Activated CD4-positive, alpha-beta T cell treated with anti-CD3 and anti-CD28 coated beads for 4 hours (primary cell): ENCODE measurements around the gene UPK3B.
"Not testable (repeated sequence)": the region's sequence is repeated elsewhere in the genome, so short reads cannot be mapped to it uniquely, and the experiment has no call there.

Experiments used
- DNase-seq, 2 donors: peaks; one replicate each; pipeline ENCODE4 v3.0.0-alpha.2; 2020

UPK3B gene

DNA sequence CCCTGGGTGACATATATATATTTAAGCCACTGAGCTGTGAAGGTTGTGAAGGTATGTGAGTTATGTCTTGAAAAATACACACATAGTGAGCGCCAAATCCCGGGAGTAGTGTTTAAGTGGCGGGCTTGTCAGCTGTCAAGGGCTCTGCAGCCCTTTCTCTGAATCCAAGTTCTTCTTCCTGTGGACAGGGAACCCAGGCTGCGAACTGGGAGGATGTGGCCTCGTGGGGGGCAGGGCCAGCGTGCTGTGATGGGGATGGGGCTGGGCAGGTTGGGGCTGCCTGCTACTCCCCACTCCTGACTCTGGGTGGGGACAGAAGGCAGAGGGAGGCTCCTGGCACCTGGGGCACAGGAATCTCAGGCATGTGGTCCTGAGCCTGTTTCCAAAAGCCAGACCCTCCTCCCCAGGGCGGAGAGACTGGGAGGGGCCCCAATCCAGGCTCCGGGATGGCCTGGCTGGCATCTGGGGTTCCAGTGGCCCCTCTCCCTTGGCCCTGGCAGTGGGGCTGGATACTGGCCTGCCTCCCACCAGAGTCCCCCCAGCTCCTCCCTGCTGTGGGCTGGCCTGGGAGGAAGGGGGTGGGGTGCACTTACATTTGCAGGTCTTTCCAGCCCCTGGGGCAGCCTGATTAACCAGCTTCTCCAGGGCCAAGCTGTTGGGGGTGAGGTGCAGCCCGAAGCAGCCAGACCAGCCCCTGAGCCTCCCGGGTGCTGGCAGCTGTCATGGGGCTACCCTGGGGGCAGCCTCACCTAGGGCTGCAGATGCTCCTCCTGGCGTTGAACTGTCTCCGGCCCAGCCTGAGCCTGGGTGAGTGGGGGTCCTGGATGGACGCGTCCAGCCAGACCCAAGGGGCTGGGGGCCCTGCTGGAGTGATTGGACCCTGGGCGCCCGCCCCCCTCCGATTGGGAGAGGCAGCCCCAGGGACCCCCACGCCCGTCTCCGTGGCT is at the start of gene UPK3B:
UPK3B (plus strand) TSS at position 622 of the 947 bp plus-strand sequence; CDS start at position 723, 101 bp downstream.
- DNase-seq: no peak

DNA sequence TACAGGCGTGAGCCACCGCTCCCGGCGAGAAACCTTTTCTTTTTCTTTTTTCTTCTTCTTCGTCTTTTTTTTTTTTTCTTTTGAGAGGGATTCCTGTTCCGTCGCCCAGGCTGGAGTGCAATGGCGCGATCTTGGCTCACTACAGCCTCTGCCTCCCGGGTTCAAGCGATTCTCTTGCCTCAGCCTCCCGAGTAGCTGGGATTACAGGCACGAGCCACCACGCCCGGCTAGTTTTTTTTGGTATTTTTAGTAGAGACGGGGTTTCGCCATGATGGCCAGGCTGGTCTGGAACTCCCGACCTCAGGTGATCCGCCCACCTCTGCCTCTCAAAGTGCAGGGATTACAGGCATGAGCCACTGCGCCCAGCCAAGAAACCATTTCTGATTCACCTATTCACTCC is 49.6 kb upstream of the UPK3B start:
- not testable (repeated sequence) for DNase-seq

GRCh38 chr7:76461464-76462101 is 48.8 kb upstream of the UPK3B start, which contains the start of gene DTX2:
TSS of gene DTX2 (plus strand) at chr7:76461709. CDS start at chr7:76480510, 18,801 bp downstream.
- DNase-seq: peak; percentile 41 to 58

DNA sequence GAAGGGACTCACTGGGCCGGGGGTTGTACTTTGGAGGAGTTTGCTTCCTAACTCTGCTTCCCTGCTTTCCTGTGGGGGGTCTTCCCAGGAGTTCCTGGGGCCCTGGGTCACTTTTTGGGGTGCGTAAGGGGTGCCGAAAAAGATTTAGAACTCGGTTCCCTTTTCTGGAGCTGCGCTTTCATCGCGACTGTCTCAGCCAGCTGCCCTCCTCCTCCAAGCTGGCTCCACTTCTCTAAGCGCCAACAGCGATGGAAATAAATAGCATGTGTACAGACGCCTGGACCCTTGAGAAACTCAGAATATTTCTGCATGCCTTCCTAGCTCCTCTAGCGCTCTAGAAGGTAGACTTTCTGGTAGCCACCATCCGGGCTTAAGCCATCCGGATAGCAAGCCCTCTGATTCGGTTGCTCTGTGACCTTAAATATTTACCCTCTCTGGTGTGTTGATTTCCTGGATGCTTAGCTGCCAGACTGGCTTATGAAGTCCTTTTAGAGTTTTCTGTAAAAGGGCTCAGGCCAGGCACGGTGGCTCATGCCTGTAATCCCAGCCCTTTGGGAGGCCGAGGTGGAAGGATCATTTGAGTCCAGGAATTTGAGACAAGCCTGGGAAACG is 48.0 kb upstream of the UPK3B start:
- not testable (repeated sequence) for DNase-seq

DNA sequence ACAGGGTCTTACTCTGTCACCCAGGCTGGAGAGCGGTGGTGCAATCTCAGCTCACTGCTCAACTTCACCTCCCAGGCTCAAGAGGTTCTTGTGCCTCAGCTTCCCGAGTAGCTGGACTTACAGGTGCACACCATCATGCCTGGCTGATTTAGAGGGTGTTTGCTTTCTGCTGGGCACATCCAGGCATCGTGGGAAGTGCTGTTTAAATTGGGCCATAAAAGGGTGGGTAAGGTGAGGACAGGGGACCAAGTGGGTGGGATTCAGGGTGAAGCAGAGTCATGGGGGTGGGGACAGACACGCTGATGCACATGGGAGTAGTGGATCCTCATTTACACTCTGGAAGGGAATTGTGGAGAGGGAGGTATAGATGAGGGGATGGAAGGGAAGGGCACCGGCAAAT is 45.4 kb upstream of the UPK3B start:
- not testable (repeated sequence) for DNase-seq

DNA sequence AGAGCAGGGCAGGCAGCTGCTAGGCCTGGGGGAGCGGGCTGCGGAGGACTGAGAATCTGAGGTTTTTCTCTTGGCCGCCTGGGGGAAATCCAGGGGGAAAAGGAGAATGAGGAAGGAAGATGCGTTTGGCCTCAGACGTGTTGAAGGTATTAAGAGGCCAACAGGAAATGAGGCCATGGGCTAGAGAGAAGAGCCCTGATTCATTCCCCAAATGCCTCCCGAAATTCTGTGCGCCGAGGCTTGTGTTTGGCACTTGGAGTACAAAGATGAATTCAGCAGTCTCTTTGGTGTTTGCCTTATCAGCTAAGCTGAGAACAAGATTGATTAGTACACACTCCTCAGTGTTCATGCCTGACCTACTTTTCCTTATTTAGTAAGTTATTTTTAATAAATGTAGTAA is 44.4 kb upstream of the UPK3B start:
- not testable (repeated sequence) for DNase-seq

DNA sequence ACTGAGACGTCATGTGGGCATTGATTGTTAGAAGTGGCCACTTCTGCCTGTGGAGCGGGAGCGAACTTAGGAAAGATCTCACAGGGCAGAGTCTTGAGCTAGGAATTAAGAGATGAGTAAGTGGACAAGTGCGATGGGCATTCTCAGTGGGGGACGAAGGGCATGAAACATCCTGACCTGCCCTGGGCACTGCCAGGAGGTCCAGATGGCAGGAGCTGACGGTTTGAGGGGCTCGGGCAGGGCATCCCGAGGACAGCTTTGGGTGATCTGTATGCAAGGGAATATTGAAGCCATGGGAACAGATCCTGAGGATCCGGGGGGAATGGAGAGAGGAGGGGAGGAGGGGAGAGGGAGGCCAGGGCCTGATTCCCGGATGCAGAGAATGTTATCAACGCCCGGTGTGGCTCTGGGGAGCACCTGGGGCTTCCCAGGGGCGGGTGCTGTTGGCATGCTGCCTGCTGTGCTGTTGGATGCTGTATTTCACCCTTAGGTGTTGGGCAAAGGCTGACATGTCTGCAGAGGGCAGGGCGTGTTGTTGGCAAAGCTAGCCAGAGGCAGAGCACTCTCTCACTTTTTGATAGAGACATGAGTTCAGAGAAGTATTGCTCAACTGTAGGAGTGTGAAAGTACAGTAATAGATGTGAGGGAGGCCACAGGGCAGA is 42.5 kb upstream of the UPK3B start:
- not testable (repeated sequence) for DNase-seq

GRCh38 chr7:76471556-76472221 is 38.7 kb upstream of the UPK3B start:
- not testable (repeated sequence) for DNase-seq

DNA sequence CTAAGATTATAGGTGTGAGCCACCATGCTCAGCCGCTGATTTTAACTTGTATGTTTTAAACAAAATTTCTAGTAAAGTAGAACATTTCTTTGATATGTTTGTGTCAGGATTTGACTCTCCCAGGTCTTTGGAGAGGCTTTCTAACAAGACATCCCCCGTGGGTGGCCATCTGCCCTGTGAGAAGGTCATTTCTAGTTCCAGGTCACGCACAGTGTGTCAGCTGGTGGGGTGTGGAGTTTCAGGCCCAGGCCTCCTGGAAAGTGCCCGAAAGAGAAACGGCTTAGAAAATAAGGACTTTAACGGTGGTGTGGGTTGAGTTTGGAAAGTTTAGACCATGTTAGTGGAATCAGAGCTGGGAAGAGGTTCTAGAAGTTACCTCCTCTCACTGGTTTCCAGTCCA is 37.3 kb upstream of the UPK3B start:
- not testable (repeated sequence) for DNase-seq

GRCh38 chr7:76476280-76476679 is 34.1 kb upstream of the UPK3B start:
- DNase-seq: not testable (repeated sequence)

DNA sequence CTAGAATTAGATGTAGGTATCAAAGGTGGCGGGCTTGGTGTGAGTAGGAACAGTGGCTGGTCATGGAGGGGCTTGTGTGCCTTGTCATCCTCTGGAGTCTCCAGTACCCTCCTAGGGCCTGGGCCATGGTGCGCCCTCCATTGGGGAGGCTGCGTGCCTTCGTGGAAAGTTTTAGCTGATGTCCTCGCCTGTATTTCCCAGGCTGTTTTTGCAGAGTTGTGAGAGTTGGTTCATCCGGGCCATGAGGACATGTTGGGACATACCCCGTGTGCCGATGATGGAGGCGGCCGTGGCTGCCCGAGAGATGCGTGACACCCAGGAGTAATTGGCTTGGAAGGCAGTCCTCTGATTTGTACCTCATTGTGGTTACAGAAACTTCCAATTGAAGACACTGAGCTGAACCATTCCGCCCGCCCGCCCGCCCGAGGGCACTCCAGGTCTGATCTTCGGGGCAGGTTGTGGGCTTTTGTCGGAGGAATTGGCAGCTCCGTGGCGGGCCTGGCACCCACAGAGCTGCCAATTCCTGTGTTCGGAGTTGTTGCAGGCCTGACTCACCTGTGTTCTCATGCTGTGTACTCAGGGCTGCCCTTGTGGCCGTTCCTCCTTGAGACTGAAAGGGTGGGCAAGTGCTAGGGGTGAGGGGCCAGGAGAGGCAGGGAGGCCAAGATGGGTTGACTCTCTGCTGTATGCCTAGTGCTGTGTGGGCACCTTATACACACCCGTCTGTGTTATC is 33.4 kb upstream of the UPK3B start:
- not testable (repeated sequence) for DNase-seq

DNA sequence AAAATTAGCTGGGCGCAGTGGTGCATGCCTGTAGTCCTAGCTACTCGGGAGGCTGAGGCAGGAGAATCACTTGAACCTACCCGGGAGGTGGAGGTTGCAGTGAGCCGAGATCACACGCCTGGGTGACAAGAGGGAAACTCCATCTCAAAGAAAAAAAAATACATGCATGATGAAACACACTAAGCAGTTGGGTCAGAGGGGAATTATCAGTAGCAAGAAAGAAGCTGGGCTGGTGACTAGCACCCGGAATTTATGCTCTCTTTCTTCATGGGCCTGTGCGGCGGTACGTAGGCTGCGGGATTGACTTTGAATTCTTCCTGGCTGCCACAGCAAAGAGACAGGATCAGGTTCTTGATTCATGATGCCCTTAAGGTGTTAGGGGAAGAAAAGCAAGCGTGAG is 30.7 kb upstream of the UPK3B start:
- not testable (repeated sequence) for DNase-seq

DNA sequence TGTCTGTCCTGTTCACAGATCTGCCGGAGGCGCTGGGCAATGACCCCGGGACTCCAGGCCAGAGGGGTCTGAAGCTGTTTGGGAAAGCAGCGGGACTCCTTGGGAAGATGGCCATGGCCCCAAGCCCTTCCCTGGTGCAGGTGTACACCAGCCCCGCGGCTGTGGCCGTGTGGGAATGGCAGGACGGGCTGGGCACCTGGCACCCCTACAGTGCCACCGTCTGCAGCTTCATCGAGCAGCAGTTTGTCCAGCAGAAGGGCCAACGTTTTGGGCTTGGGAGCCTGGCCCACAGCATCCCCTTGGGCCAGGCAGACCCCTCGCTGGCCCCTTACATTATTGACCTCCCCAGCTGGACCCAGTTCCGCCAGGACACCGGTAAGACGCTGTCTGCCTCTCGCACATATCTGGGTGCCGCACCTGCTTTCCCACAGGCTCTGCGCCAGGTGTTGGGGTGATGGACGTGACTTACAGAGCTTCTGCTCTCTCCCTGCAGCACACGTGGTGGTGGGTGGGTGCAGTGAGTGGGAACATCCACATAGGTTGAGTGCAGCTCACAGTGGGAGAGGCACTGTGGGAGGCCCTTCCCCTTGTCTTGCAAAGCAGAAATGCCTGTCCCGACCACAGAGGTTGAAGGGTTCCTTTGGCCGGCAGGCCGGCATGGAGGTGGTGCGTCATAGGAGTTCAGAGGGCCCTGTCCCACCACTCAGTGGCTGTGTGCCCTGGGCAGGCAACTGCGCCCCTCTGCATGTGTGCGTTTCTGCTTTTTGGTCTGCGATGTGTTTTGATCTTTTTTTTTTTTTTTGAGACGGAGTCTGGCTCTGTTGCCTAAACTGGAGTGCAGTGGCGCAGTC is 29.7 kb upstream of the UPK3B start:
- not testable (repeated sequence) for DNase-seq

DNA sequence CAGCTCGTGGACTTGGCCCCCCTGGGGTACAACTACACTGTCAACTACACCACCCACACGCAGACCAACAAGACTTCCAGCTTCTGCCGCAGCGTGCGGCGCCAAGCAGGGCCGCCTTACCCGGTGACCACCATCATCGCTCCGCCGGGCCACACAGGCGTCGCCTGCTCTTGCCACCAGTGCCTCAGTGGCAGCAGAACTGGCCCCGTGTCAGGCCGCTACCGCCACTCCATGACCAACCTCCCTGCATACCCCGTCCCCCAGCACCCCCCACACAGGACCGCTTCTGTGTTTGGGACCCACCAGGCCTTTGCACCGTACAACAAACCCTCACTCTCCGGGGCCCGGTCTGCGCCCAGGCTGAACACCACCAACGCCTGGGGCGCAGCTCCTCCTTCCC is 27.7 kb upstream of the UPK3B start:
- DNase-seq: not testable (repeated sequence)

GRCh38 chr7:76483081-76483480 is 27.3 kb upstream of the UPK3B start:
- DNase-seq: not testable (repeated sequence)

GRCh38 chr7:76484456-76484855 is 25.9 kb upstream of the UPK3B start:
- DNase-seq: not testable (repeated sequence)

DNA sequence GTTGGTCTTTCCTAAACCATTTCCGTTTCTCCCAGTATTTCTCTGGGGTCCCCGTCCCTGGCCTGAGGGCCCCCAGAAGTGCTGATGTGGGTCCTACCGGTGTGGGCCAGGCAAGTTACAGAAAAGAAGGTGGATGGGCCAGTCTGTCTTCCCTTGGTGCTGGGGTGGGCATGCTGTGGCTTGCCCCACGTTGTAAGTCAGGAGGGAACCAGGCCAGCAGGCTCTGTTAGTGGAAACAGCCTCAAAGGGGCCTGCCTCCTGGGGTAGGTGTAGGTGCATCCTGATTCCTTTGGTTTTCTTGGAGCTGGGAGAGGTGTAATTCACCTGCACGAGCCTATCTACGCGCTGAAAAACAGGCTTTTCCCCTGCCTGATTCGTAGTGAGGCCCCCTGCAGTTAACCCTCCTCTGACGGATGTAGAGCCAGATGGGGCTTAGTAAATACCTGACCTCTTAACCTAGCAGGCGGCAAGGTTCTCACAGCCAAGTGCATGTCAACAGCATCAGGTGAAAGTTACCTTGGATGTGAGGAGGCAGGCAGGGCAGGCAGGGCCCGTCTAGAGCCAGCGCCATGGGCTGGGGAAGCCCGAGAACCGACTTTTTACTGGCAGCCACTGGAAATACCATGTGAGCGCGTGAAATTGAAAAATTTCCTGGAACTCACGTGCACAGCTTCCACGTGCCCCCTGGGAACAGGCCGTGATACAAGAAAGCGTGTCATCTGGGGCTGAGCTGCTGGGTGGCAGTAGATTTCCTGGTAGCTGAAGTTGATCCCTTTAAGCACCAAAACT is 24.3 kb upstream of the UPK3B start:
- not testable (repeated sequence) for DNase-seq

DNA sequence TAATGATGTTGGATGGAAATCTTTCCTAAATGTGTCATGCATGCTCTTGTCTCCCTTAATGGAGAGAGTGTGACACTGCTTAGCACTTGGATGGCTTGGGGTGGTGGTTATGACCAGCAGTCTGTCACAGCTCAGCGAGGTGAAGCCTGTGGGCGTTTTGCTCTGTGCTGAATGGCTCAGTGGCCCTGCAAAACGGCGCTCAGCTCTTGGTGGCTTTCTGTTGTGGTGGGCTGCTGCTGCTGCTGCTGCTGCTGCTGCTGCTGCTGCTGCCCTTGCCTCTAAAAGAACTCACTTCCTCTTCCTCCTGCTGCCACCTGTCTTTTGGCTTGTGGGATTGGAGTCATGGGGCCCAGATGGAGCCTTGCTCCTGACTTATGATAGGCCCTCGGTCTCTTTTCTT is 23.7 kb upstream of the UPK3B start:
- DNase-seq: peak; percentile 18 to 22

DNA sequence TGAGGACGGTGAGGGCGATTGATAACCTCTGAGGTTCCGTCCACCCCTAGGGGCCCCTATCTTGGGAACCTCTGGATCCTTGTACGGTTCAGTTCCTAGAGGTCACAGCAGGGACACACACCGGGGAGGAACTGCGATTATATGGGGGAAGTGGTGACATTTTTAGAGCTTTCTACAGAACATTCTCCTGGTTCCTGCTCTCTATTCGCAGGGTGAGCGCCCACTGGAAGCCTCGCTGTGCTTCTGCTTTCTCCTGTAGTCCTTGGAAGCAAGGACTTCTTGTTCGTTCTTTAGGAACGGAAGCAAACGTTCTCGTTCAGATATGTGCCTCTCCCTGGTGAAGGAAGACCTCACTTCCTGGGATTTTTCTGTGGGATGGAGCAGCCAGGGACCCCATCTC is 22.4 kb upstream of the UPK3B start:
- not testable (repeated sequence) for DNase-seq

- DNase-seq: not testable (repeated sequence)
Observed at GRCh38 chr7:76492139-76492538, 18.2 kb upstream of the UPK3B start.
